Neural cell (in vitro differentiated cells): ENCODE data around the gene INSR.

ENCODE experiments used
- CTCF ChIP-seq: fragments of 450-650 bp; IDR thresholded peaks from 2 replicates; pipeline ENCODE4 v1.5.1; 2014; ENCODE audit warnings: antibody characterized with exemption, mild to moderate bottlenecking, moderate library complexity; ENCODE audit not compliant: poor library complexity, severe bottlenecking
- EP300 ChIP-seq: fragments of 450-650 bp; conservative IDR thresholded peaks from 2 replicates; pipeline ENCODE4 v1.6.1; 2014; ENCODE audit warnings: antibody characterized with exemption, mild to moderate bottlenecking, moderate library complexity; ENCODE audit not compliant: poor library complexity, severe bottlenecking
- EZH2 ChIP-seq: fragments of 200-600, 300-800 bp; shearing (Covaris generic), sonication (generic); IDR thresholded peaks from 2 replicates; pipeline ENCODE4 v1.6.1; 2014; ENCODE audit warnings: antibody characterized with exemption, low read length, borderline replicate concordance, mild to moderate bottlenecking; ENCODE audit not compliant: insufficient read depth, poor library complexity, severe bottlenecking
- MXI1 ChIP-seq: fragments of 450-650 bp; conservative IDR thresholded peaks from 2 replicates; pipeline ENCODE4 v1.6.1; 2014; ENCODE audit warnings: antibody characterized with exemption, mild to moderate bottlenecking; ENCODE audit not compliant: poor library complexity, severe bottlenecking
- POLR2AphosphoS5 ChIP-seq: IDR thresholded peaks from 2 replicates; pipeline ENCODE4 v1.6.1; 2012
- RAD21 ChIP-seq: fragments of 450-650 bp; conservative IDR thresholded peaks from 2 replicates; pipeline ENCODE4 v1.6.1; 2014; ENCODE audit warnings: antibody characterized with exemption, mild to moderate bottlenecking, moderate library complexity
- REST ChIP-seq: IDR thresholded peaks from 2 replicates; pipeline ENCODE4 v1.6.1; 2012; ENCODE audit warnings: borderline replicate concordance
- SMC3 ChIP-seq: fragments of 450-650 bp; conservative IDR thresholded peaks from 2 replicates; pipeline ENCODE4 v1.6.1; 2014; ENCODE audit warnings: antibody characterized with exemption, mild to moderate bottlenecking, moderate library complexity; ENCODE audit not compliant: poor library complexity
- TAF1 ChIP-seq: IDR thresholded peaks from 2 replicates; pipeline ENCODE4 v1.6.1; 2012; ENCODE audit warnings: low read depth

- TF ChIP-seq EZH2 (no peak), CTCF (no peak), EP300 (no peak), POLR2AphosphoS5 (no peak), SMC3 (no peak), TAF1 (no peak), RAD21 (no peak), MXI1 (no peak), REST (no peak)
Measured at GRCh38 chr19:7226739-7227138, 67.5 kb downstream of the INSR start.
